Endodermal cell (in vitro differentiated cells): ENCODE data around the gene COL6A5. TPM values are rescaled to one million over a fixed set of nuclear protein-coding genes. Genes with fewer than 3 reads are reported as not detected.
A peak's percentile ranks its signal among the peaks of the same experiment; 100 is the strongest.
"Not testable (repeated sequence)": the region's sequence is repeated elsewhere in the genome, so short reads cannot be mapped to it uniquely, and the experiment has no call there.

Source experiments
- DNase-seq: peaks from one replicate; pipeline ENCODE4 v3.0.0-alpha.2; 2017
- H3K27ac ChIP-seq: 2 replicates; pipeline ENCODE4 v1.5.1; 2013; ENCODE audit warnings: mild to moderate bottlenecking, low read depth, low read length, moderate library complexity
- H3K27me3 ChIP-seq: 2 replicates; pipeline ENCODE4 v1.6.1; 2013; ENCODE audit warnings: mild to moderate bottlenecking, low read length, moderate library complexity; ENCODE audit not compliant: insufficient read depth, control insufficient read depth, poor library complexity, severe bottlenecking
- H3K36me3 ChIP-seq: 2 replicates; pipeline ENCODE4 v1.7.0; 2013; ENCODE audit warnings: mild to moderate bottlenecking, low read length, moderate library complexity; ENCODE audit not compliant: control insufficient read depth, insufficient read depth
- H3K4me1 ChIP-seq: one replicate; pipeline ENCODE4 v1.7.0; 2013; ENCODE audit warnings: low read length; ENCODE audit not compliant: control insufficient read depth, insufficient read depth
- H3K4me3 ChIP-seq: 2 replicates; pipeline ENCODE4 v1.5.1; 2013; ENCODE audit warnings: mild to moderate bottlenecking, low read length, moderate library complexity
- H3K9ac ChIP-seq: 2 replicates; pipeline ENCODE4 v1.6.1; 2013; ENCODE audit warnings: mild to moderate bottlenecking, low read length, moderate library complexity; ENCODE audit not compliant: poor library complexity, severe bottlenecking; ENCODE audit errors: extremely low read depth
- H3K9me3 ChIP-seq: 2 replicates; pipeline ENCODE4 v1.6.1; 2013; ENCODE audit warnings: mild to moderate bottlenecking, low read length, moderate library complexity; ENCODE audit not compliant: control insufficient read depth
- H3K27ac Mint-ChIP-seq: 2 replicates; pipeline ENCODE4 v1.8.0; 2020; ENCODE audit warnings: mixed read lengths
- H3K27me3 Mint-ChIP-seq: 2 replicates; pipeline ENCODE4 v1.8.0; 2021; ENCODE audit warnings: mild to moderate bottlenecking, mixed read lengths; ENCODE audit not compliant: insufficient read depth
- H3K36me3 Mint-ChIP-seq: 2 replicates; pipeline ENCODE4 v1.8.0; 2020; ENCODE audit warnings: low read depth, mixed read lengths
- H3K4me1 Mint-ChIP-seq: 2 replicates; pipeline ENCODE4 v1.8.0; 2020; ENCODE audit warnings: mixed read lengths
- H3K4me3 Mint-ChIP-seq: 2 replicates; pipeline ENCODE4 v1.8.0; 2020; ENCODE audit warnings: mild to moderate bottlenecking, moderate library complexity, mixed read lengths
- H3K9me3 Mint-ChIP-seq: 2 replicates; pipeline ENCODE4 v1.8.0; 2020; ENCODE audit warnings: mild to moderate bottlenecking, mixed read lengths
- CTCF ChIP-seq: fragments of 200-600 bp; sonication (generic); conservative IDR thresholded peaks from 2 replicates; pipeline ENCODE4 v1.5.0; 2021; ENCODE audit warnings: antibody characterized with exemption, mild to moderate bottlenecking
- WGBS, 2 experiments: methylation state at CpG; one replicate each; pipeline versions ENCODE4 v1.1.5 to v1.1.7; 2013; ENCODE audit warnings: missing lambda C conversion rate in 2 of 2, mixed read lengths in 1 of 2; ENCODE audit not compliant: insufficient coverage in 1 of 2, insufficient read length in 1 of 2; 5-methylcytosine and 5-hydroxymethylcytosine counted together
- total RNA-seq, 2 donors: library from RNA; stranded (reverse); fragmentation: NEBNext Ultra II Directional in 1 of 2; extraction: Animal tissue kit (Norgen Biotek cat#: 25700) in 1 of 2; gene quantifications; 2 replicates in 1 of 2; 3 replicates in 1 of 2; pipeline ENCODE4 v1.2.1, GENCODE V29; 2021

The COL6A5 gene
- total RNA-seq, 2 donors from 2014 or later = 0.02 to 0.07 TPM

- Mint-ChIP-seq H3K4me1 (peaks cover 3% of the 10 kb centered on the region), H3K9me3 (peaks cover 26% of the 10 kb centered on the region), H3K27ac (peak overlapping the region; percentile 39), H3K27me3 (no peaks in the 10 kb centered on the region), H3K36me3 (peaks cover 4% of the 10 kb centered on the region), H3K4me3 (no peak overlapping the region)
- Histone ChIP-seq H3K27me3 (no peaks in the 10 kb centered on the region), H3K27ac (no peak overlapping the region), H3K4me1 (no peaks in the 10 kb centered on the region), H3K4me3 (no peak overlapping the region), H3K9me3 (peaks cover 24% of the 10 kb centered on the region), H3K9ac (no peak overlapping the region), H3K36me3 (no peaks in the 10 kb centered on the region)
- TF ChIP-seq CTCF = no peak
- DNase-seq = no peak
Measured at GRCh38 chr3:130404401-130404800, 58.9 kb downstream of the COL6A5 start.

GRCh38 chr3:130405956-130406355 lies 60.5 kb downstream of the COL6A5 start:
- no peak overlapping the region for H3K9ac ChIP-seq
- H3K9me3 Mint-ChIP-seq = peaks cover 34% of the 10 kb centered on the region
- DNase-seq = no peak
- no peaks in the 10 kb centered on the region for H3K4me1 ChIP-seq
- WGBS, 2 experiments = 72 to 78% methylated on average over 3 of the region's 3 CpGs
- no peak overlapping the region for H3K27ac ChIP-seq
- no peaks in the 10 kb centered on the region for H3K27me3 Mint-ChIP-seq
- peaks cover 29% of the 10 kb centered on the region for H3K9me3 ChIP-seq
- H3K4me3 ChIP-seq = no peak overlapping the region
- no peak overlapping the region for H3K27ac Mint-ChIP-seq
- no peaks in the 10 kb centered on the region for H3K36me3 ChIP-seq
- no peak overlapping the region for H3K4me3 Mint-ChIP-seq
- peaks cover 3% of the 10 kb centered on the region for H3K4me1 Mint-ChIP-seq
- TF ChIP-seq CTCF = no peak
- H3K36me3 Mint-ChIP-seq = peaks cover 4% of the 10 kb centered on the region
- H3K27me3 ChIP-seq = no peaks in the 10 kb centered on the region

- H3K27ac Mint-ChIP-seq, H3K4me3 Mint-ChIP-seq, DNase-seq, H3K27ac ChIP-seq, H3K27me3 ChIP-seq, H3K4me1 ChIP-seq, H3K4me3 ChIP-seq, H3K27me3 Mint-ChIP-seq, H3K36me3 Mint-ChIP-seq, H3K36me3 ChIP-seq, H3K9ac ChIP-seq: not testable (repeated sequence)
- peaks cover 34% of the 10 kb centered on the region for H3K9me3 Mint-ChIP-seq
- WGBS, 2 experiments = 73 to 91% methylated on average over 2 to 10 of the region's 10 CpGs
- peaks cover 29% of the 10 kb centered on the region for H3K9me3 ChIP-seq
- peaks cover 13% of the 10 kb centered on the region for H3K4me1 Mint-ChIP-seq
Measured at GRCh38 chr3:130408253-130408652, 62.8 kb downstream of the COL6A5 start.

- H3K4me3 ChIP-seq = no peak overlapping the region
- peaks cover 34% of the 10 kb centered on the region for H3K9me3 Mint-ChIP-seq
- H3K27ac Mint-ChIP-seq = no peak overlapping the region
Measured at GRCh38 chr3:130411320-130411719, 65.8 kb downstream of the COL6A5 start.

More at GRCh38 chr3:130411320-130411719, 65.8 kb downstream of the COL6A5 start:
- peaks cover 13% of the 10 kb centered on the region for H3K4me1 Mint-ChIP-seq
- H3K4me3 Mint-ChIP-seq = no peak overlapping the region
- no peak for DNase-seq
- Histone ChIP-seq H3K36me3 (no peaks in the 10 kb centered on the region), H3K4me1 (no peaks in the 10 kb centered on the region), H3K27ac (no peak overlapping the region), H3K9ac (no peak overlapping the region), H3K27me3 (no peaks in the 10 kb centered on the region), H3K9me3 (peaks cover 29% of the 10 kb centered on the region)
- H3K27me3 Mint-ChIP-seq = no peaks in the 10 kb centered on the region
- peaks cover 4% of the 10 kb centered on the region for H3K36me3 Mint-ChIP-seq
- TF ChIP-seq CTCF = no peak
